ENCODE measurements around the gene TMEM161A. TPM values are rescaled to one million over a fixed set of nuclear protein-coding genes. Genes with fewer than 3 reads are reported as not detected.
"Not testable (repeated sequence)": the region's sequence is repeated elsewhere in the genome, so short reads cannot be mapped to it uniquely, and the experiment has no call there.

The TMEM161A gene
- total RNA-seq, 1 donor from 2014 or later = 24.7 TPM

DNA sequence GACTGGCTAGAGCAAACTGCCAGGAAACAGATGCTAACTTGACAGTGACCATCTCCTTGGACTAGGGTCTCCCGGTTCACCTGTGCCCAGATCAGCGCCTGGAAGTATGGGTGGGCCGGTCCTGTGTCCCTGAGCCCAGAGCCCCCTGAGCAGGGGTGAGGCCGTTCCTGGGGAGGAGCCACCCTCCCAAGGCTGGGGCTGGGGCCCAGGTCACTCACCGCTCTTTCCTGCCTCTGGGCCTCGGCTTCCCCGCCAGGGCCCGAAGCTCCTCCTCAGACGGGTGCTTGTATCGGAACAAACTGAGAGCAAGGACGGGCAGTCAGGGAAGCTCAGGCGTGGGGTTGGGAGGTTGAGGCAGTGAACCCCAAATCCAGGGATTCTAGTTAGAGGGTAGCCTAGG is 5.4 kb downstream of the TMEM161A start:
- intact Hi-C loops (cut with micrococcal nuclease) = no loop called here
- no peak for ATAC-seq
- no peak for DNase-seq

DNA sequence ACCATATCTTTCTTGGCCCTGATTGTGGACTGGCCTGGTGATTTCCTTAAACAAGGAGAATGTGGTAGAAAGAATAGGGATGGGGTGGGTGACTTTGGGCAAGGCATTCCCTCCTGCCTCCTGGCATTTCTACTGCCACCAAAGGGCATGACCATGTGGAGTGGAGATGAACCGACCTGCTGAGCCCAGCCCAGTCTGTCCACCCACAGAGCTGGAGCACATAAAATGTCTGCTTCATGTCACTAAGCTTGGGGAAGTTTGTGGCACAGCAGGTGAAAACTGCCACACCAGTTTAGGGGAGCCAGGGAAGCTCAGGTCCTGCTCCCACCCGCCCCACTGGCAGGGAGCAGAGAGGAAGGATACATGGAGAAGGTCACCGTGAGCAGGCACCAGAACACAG is 6.3 kb downstream of the TMEM161A start:
- no peak for ATAC-seq
- intact Hi-C loops (cut with micrococcal nuclease) = no loop called here
- no peak for DNase-seq

DNA sequence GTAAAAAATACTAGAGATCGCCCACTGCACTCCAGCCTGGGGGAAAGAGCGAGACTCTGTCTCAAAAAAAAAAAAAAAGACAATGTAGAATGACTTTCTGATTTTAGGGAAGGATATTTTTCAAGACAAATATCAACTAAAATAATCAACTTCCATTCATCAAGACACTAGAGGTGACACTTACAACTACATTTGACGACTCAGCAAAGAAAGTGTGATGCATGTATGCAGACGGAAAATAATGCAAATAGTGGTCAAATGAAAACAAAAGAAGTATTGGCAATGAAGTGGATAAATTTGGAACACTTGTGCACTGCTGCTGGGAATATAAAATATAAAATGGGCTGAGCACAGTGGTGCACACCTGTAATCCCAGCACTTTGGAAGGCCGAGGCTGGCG is 12.2 kb downstream of the TMEM161A start:
- DNase-seq (no peak), ATAC-seq (no peak)
- intact Hi-C loops (cut with micrococcal nuclease) = no loop called here

DNA sequence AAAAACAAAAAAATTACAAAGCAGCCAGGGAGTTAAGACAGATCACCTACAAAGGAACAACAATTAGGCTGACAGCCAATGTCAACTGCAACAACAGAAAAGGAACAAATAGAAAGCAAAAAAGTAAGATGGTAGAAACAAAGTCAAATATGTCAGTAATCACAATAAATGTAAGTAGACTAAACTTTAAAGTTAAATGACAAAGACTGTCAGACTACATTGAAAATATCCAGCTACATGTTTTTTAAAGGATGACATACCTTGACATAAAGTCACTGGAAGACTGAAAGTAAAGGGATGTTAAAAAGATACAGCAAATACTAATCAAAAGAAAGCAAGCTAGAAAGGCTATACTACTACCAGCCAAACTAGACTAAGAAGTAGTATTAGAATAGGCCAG is 14.9 kb downstream of the TMEM161A start:
- DNase-seq (no peak), ATAC-seq (no peak)
- intact Hi-C loops (cut with micrococcal nuclease) = no loop called here

DNA sequence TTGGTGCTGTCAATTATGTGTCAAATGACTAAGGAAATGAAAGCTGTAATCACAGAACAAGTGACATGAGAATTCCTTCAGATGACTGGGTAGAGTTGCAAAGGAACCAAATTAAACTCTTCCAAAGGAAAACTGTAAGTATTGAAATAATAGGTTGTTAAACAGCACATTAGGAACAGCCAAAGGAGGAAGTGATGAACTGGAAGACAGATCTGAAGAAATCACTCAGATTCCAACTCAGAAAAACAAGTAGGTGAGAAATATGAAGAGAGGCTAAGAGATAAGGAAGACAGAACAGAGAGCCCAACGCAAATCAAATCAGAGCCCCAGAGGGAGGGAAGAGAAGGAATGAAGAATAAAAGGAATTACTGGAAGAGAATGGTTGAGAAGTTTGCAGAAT is 15.4 kb downstream of the TMEM161A start:
- intact Hi-C loops (cut with micrococcal nuclease) = no loop called here
- ATAC-seq = no peak
- DNase-seq = no peak

DNA sequence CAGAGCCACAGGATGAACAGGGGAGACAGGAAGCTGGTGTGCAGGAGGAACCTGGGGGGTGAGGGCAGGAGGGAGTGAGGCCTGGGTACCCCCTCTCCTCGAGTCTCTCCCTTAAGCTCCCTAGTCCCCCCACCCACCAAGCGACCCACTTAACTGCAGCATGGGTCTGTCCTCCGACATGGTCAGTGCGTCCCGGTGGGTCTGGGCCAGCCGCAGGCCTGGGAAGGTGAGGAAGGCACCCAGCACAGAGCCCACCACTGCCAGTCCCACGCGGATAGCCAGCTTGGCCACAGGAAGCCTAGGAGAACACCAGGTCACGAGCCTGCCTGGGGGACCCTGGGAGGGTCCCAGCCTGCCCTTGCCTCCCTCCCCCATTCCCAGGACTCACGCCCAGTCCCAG is 16.9 kb downstream of the TMEM161A start:
- intact Hi-C loops (cut with micrococcal nuclease) = no loop called here
- no peak for DNase-seq
- ATAC-seq = no peak

DNA sequence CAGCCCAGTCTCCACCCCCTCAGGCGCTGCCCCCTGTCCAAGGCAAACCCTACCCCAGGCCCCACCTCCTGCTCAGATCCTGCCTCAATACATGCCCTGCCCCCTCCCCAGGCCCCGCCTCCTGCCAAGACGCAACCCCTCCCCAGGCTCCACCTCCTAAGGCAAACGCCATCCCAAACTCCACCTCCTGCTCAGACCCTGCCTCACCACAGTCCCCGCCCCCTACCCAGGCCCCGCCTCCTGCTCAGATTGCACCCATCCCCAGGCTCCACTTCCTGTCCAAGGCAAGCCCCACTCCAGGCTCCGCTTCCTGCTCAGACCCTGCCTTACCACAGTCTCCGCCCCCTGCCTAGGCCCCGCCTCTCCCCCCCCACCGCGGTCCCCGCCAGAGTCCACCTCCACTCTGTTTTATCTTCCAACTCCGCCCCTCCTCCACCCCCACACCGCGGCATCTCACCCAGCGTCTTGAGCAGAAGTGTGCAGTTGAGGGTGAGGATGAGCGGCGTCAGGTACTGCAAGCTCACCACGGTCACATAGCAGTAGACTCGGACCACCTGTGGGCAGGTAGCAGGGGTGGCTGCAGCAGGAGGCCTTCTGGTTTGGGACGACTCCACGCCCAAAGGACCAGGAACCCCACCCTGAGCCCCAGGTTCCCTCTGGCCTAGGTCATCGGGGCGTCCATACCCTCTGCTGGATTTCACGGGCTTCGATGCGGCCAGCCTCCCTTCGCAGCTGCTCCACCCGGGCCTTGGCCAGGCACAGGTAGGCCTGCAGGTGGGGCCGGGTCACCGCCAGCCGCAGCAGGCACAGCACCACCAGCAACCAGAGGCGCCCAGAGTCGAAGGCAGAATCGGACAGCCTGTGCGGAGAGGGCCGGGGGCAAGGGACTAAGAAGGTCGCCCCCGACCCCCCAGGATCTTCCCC is 17.7 kb downstream of the TMEM161A start:
- no peak for DNase-seq
- ATAC-seq = peak; percentile 48
- intact Hi-C loops (cut with micrococcal nuclease) = no loop called here

DNA sequence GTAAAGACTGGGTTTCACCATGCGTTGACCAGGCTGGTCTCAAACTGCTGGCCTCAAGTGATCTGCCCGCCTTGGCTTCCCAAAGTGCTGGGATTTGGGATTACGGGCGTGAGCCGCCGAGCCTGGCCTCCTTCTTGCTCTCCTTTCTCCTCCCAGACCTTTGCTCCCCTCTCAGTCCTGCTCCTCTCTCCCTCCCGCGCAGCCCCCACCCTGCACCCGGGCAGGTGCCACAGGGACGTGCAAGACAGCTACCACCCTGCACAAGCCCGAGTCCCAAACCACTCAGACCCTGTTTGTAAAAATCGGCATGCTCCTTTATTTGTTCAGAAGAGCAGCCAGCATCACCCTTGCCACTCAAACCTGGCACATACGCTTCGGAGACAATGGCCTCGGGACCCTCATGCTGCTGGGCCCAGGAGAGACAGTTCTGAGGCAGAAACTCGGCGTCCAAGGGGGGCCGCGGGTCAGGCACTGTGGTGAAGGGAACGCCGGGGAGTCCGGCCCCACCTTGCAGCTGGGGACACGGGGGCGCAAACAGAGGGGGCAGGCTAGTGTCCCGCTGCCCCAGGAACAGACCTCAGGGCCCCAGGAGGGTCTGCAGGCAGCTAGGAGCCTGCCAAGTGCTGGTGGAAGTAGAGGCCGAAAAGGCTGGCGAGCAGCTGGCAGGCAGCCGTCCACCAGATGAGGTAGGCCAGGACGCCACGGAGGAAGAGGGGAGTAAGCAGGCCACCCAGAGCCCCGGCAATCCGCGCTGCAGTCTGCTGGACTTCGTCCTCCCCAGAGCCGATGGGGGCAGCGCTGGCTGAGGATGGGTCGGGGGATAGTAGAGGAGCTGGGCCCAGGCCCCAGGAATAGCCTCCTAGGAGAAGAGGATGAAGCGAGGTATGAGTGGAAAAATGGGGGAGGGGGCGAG is 18.7 kb downstream of the TMEM161A start:
- DNase-seq = no peak
- no peak for ATAC-seq
- intact Hi-C loops (cut with micrococcal nuclease) = no loop called here

DNA sequence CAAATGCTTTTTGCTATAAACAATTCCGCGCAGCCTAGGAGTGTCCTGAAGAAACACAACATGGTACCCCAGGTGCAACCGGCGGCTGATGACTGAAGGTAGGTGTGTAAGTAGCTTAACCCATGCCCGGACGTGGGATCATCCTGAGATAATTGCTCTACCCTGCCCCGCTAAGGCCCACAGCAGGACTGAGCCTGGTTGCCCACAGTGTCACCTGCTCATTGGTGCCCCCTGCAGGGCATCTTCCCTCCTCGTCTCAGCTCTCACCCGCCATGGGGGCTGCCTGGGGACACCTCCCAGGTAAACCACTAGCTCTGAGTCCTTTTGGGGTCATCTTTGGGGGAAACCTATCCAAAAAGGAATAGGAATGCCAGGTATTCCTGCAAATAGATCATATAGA is 22.3 kb downstream of the TMEM161A start:
- ATAC-seq = no peak

DNA sequence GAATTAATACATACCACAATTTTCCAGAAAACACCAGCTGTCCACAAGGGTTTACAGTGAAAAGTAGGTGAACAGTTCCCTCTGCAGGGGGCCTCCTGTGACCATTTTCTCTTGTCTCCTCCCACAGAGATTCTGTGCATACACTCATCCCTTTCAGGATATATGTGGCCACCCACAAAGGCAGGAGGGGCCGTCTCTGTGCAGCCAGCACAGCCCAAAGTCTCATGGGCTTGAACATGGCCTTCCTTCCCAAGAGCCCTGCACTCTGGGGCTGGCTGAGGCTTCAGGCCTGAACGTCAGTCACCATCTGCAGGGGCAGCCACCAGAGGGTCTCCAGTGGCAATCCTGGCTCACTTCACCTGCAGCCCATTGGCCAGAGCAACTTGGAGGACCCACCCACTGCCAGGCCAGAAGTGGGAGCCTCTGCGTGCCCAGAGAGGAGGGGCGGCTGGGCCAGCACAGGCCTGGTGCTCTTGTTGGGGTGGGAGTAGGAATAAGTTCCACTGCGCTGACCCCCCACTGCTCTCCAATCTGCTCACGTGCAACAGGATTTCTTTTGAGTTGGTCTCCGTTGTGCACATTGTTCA is 25.1 kb downstream of the TMEM161A start:
- intact Hi-C loops (cut with micrococcal nuclease) = no loop called here
- no peak for DNase-seq
- ATAC-seq = no peak

More for the DNA sequence above, 22.3 kb downstream of the TMEM161A start:
- intact Hi-C loops (cut with micrococcal nuclease) = no loop called here
- peak; percentile 55 for DNase-seq

DNA sequence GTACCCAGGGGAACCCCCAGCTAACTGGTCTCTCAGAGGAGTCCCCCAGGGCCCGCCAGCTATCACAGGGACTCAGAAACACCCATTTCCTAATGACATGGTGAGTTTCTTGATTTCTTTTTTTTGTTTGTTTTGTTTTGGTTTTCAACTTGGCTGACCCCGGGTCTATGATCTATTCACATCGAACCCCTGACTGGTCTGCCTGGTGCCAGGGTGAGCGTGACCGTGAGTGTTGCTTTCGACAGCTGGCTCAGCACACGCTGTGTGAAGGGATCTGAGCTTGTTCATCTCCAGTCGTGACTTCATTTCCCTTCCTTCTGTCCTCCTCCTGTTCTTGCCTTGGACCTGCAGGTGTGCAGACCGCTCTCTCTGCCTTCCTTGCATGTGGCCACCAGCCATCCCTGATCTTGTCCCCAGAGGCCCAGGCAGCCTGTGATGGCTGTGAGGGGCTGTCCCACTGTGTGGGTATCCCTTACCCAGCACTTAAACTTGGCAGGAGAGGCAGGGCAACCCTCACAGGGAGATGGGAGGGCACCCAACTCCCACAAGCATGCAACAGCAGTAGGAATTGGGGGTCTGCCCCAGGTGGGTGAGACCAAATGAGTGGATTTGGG is 26.2 kb downstream of the TMEM161A start:
- DNase-seq = no peak
- ATAC-seq = no peak
- intact Hi-C loops (cut with micrococcal nuclease) = no loop called here

DNA sequence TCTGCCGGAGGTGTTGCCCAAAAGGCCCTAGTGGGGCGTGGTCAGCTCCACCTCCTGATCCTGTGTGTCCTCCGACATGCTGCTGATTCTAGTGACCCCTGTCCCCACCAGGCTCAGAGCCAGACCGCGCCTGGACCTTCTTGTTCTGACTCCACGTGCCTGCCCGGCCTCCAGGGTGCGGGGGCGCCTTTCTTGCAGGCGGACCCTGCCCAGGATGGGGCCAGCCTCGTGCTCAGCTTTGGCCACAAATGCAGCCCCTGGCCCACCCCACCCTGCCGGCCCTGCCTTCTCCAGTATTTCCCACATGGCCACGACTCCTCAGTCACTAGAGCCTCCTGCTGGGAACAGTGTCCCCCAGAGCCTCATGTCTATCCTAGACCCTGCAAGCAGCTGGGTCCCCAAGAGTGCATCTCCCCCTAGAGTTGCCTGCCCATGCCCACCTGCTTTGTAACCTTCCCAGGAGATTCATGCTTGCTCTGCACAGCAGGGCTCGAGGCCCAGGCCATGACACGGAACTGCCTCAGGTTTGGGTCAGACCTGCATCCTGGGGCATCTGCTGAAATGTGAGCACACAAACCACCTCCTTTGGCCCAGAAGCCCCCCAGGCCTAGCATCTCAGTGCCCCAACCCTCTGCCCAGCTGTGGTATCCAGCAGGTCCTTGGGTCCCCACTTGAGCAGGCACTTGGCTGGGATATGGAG is 27.0 kb downstream of the TMEM161A start:
- ATAC-seq = no peak
- DNase-seq = no peak
- intact Hi-C loops (cut with micrococcal nuclease) = no loop called here

DNA sequence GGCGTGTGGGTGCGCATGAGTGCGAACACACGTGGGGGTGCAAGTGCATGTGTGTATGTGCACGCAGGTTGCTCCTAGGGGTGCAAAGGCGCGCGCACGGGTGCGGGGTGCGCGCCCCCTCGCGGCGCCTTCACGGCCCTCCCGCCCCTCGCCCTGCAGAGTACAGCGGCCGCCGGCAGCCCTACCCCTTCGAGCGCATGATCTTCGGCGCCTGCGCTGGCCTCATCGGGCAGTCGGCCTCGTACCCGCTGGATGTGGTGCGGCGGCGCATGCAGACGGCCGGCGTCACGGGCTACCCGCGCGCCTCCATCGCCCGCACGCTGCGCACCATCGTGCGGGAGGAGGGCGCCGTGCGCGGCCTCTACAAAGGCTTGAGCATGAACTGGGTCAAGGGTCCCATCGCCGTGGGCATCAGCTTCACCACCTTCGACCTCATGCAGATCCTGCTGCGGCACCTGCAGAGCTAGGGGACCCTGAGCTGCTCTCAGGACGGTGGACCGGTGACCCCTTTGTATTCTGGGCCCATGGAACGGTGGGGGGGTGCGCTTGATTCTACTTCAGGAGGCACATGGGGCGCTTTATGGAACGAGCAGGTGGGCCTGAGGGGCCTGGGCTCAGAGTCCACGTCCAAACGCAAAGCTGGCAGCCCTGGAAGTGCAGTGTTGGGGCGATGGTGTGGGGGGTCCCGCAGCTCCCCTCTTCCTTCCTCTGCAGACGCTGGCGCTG is 27.7 kb downstream of the TMEM161A start:
- DNase-seq = peak; percentile 41
- intact Hi-C loops (cut with micrococcal nuclease) = no loop called here
- ATAC-seq = peak; percentile 43

DNA sequence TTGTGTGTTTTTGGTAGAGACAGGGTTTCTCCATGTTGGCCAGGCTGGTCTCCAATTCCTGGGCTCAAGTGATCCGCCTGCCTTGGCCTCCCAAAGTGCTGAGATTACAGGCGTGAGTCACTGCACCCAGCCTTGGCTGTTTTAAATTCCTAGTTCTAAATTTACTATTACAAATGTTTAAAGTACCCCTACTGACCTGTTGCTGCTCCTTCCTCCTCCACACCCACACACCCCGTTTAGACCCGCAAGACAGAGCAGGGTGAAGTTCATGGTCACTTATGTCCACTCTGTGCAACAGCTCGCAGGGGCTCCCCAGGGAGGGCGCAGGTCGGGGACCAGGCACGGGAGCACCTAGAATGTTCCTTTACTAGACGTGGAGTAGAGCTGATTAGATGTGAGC is 28.7 kb downstream of the TMEM161A start:
- intact Hi-C loops (cut with micrococcal nuclease) = loop anchor here (10.0 kb wide), 1 partner anchor 55 kb away; no protein-coding TSS in a partner anchor
- ATAC-seq (no peak), DNase-seq (no peak)

DNA sequence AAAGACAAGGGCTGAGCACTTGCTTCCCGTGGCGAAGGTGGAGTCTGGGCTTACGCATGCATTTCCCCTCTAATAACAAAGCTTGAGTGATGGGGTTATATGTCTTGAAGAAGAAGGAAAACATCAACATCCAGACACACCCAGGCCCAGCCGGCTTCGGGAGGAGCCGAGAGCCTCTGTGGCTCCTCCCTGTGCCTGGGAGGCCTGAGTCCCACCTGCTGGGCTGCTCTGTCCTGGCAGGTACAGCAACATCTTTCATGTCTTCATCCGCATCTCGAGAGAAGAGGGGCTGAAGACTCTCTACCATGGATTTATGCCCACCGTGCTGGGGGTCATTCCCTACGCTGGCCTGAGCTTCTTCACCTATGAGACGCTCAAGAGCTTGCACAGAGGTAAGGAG is 30.6 kb downstream of the TMEM161A start:
- DNase-seq (no peak), ATAC-seq (no peak)
- intact Hi-C loops (cut with micrococcal nuclease) = loop anchor here (10.0 kb wide), 1 partner anchor 53 kb away; no protein-coding TSS in a partner anchor

DNA sequence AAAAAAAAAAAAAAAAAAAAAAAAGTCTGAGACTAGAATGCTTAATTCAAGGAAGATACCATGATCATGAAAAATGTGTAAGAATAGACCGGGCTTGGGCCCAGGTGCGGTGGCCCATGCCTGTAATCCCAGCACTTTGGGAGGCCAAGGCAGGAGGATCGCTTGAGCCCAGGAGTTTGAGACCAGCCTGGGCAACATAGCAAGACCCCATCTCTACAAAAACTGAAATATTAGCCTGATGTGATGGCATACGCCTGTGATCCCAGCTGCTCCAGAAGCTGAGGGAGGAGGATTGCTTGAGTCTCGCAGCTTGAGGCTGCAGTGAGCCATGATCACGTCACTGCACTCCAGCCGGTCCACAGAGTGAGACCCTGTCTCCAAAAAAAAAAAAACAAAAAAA is 31.3 kb downstream of the TMEM161A start:
- intact Hi-C loops (cut with micrococcal nuclease) = loop anchor here (10.0 kb wide), 1 partner anchor 52 kb away; no protein-coding TSS in a partner anchor
- not testable (repeated sequence) for DNase-seq, ATAC-seq

DNA sequence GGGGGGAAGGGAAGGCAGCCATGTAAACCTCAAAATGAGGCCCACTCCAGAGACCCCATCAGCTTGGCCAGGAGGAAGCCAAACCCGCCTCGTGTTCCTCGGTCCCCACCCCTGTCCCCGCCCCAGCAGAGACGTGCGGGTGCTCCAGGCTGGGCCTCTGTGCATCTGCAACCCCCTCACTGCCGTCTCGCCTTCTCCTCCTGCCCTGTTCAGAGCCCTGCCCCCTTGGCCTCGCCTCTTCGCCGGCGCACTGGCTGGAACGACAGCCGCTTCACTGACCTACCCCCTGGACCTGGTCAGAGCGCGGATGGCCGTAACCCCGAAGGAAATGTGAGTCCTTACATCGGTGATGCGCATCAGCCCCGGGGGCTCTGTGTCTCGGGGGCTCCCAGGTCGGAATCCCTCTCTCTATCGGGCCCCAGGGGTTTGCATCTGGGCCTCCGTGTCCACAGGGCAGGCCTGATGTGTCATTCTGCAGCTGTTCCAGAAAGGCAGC is 32.2 kb downstream of the TMEM161A start:
- ATAC-seq (peak; percentile 54), DNase-seq (peak; percentile 54)
- intact Hi-C loops (cut with micrococcal nuclease) = loop anchor here (10.0 kb wide), 1 partner anchor 51 kb away; no protein-coding TSS in a partner anchor

Measured in left ventricle myocardium superior (tissue), 1 donor.